ENCODE results near the gene ATP6V0D1.

DNA sequence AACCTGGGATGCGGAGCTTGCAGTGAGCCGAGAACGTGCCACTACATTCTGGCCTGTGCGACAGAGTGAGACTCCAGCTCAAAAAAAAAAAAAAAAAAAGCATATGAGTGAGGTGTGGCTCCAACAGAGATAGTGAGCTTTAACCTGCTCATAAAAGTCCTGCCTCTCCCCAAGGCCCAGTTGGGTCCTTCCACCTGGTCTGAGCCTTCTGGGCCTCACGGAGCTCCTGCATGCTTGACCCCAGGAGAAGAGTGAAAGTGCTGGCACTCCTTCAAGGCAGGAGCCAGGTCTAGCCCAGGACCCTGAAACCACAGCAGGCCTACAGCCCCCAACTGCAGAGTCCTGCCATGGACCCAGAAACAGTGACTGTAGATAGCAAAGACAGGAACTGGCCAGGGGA is 32.4 kb downstream of the ATP6V0D1 start:
- TF ChIP-seq, protein P1, sequence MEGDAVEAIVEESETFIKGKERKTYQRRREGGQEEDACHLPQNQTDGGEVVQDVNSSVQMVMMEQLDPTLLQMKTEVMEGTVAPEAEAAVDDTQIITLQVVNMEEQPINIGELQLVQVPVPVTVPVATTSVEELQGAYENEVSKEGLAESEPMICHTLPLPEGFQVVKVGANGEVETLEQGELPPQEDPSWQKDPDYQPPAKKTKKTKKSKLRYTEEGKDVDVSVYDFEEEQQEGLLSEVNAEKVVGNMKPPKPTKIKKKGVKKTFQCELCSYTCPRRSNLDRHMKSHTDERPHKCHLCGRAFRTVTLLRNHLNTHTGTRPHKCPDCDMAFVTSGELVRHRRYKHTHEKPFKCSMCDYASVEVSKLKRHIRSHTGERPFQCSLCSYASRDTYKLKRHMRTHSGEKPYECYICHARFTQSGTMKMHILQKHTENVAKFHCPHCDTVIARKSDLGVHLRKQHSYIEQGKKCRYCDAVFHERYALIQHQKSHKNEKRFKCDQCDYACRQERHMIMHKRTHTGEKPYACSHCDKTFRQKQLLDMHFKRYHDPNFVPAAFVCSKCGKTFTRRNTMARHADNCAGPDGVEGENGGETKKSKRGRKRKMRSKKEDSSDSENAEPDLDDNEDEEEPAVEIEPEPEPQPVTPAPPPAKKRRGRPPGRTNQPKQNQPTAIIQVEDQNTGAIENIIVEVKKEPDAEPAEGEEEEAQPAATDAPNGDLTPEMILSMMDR (IDR thresholded peaks at IDR 0.05; ENCODE audit: low read depth, low read length) = no peak
- no peak for TF ChIP-seq EZH2phosphoT487 (IDR thresholded peaks at IDR 0.05; ENCODE audit: low read depth)

Measured in OCI-LY3 (cell line).